C4-2B (cell line): ENCODE measurements around the gene GNLY.

Experiments
- ZFX ChIP-seq: fragments of 450-650 bp; IDR thresholded peaks from 2 replicates; pipeline ENCODE4 v1.6.1; 2017
- TF ChIP-seq, protein P1 (sequence below): fragments of 450-650 bp; conservative IDR thresholded peaks from 2 replicates; pipeline ENCODE4 v1.5.1; 2017; ENCODE audit warnings: mild to moderate bottlenecking

DNA sequence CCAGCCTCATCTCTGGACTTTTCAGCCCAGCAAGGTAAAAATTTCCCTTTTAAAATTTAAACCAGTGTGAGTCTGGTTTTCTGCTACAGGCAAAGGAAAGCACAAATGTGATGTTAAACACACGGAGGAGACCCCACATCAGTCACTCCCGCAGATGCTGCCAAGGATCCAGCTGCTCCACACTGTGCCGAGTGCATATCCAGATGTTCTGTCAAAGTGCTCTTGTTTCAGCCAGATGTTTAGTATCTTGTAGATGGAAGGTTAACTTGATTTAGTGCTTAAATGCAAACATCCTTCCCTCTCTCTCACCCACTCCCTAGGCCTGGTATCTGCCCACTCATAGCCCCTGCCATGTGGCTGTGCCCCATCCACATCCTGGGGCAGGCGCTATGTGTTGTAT, 43.8 kb downstream of the GNLY start:
- TF ChIP-seq, protein P1, sequence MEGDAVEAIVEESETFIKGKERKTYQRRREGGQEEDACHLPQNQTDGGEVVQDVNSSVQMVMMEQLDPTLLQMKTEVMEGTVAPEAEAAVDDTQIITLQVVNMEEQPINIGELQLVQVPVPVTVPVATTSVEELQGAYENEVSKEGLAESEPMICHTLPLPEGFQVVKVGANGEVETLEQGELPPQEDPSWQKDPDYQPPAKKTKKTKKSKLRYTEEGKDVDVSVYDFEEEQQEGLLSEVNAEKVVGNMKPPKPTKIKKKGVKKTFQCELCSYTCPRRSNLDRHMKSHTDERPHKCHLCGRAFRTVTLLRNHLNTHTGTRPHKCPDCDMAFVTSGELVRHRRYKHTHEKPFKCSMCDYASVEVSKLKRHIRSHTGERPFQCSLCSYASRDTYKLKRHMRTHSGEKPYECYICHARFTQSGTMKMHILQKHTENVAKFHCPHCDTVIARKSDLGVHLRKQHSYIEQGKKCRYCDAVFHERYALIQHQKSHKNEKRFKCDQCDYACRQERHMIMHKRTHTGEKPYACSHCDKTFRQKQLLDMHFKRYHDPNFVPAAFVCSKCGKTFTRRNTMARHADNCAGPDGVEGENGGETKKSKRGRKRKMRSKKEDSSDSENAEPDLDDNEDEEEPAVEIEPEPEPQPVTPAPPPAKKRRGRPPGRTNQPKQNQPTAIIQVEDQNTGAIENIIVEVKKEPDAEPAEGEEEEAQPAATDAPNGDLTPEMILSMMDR: no peak
- TF ChIP-seq ZFX: no peak
